GM18861 (cell line): ENCODE data around the gene ACAP2.
A peak's percentile ranks its signal among the peaks of the same experiment; 100 is the strongest.
"Not testable (repeated sequence)": the region's sequence is repeated elsewhere in the genome, so short reads cannot be mapped to it uniquely, and the experiment has no call there.

Experiments
- ATAC-seq: cut with Tn5 transposase; IDR thresholded peaks from one replicate; pipeline ENCODE4 v1.9.1; 2021; ENCODE audit not compliant: unreplicated experiment

ACAP2 gene

DNA sequence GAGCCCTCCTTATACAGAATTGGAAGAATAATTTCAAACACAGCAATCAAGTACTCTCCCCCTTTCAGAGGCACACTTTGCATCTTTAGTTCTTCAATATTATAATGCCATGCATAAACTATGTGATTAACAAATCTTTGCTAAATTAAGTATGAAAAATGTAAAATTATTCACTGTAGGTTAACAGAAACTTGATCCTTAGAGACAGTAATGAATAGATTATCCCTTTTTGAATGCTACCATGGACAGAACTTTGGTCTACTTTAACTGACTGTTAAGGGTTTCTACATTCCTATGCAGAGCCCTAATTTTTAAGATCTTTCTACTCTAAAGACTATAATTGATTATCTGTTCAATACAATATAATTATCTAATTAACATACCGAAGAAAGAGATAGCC lies 146.2 kb downstream of the ACAP2 start:
- ATAC-seq: no peak

DNA sequence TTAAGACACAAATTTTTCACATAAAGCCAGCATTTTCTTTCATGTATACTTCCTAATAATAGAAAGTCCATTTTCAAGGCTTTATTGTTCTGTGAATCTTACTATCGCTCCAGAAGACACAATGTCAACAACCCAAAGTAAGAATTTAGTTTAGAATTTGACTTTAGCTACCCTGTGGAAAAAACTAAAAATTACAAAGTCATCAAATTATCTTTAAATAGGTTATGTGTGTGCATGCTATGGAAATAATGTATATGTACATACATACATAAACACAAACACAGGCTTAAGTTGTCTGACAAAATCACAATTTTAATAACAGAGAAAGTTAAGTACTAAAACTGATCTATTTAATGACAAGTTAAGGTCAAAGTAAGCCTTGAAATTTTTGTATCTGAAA lies 151.7 kb downstream of the ACAP2 start:
- ATAC-seq: no peak

DNA sequence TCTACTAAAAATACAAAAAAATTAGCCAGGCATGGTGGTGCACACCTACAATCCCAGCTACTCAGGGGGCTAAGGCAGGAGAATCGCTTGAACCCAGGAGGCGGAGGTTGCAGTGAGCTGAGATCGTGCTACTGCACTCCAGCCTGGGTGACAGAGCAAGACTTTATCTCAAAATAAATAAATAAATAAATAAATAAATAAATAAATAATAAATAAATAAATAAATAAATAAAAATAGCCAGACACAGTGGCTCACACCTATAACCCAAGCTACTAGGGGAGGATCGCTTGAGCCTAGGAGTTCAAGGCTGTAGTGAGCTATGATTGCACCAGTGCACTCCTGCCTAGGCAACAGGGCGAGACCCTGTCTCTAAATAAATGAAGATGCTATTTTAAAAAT lies 152.2 kb downstream of the ACAP2 start:
- not testable (repeated sequence) for ATAC-seq

DNA sequence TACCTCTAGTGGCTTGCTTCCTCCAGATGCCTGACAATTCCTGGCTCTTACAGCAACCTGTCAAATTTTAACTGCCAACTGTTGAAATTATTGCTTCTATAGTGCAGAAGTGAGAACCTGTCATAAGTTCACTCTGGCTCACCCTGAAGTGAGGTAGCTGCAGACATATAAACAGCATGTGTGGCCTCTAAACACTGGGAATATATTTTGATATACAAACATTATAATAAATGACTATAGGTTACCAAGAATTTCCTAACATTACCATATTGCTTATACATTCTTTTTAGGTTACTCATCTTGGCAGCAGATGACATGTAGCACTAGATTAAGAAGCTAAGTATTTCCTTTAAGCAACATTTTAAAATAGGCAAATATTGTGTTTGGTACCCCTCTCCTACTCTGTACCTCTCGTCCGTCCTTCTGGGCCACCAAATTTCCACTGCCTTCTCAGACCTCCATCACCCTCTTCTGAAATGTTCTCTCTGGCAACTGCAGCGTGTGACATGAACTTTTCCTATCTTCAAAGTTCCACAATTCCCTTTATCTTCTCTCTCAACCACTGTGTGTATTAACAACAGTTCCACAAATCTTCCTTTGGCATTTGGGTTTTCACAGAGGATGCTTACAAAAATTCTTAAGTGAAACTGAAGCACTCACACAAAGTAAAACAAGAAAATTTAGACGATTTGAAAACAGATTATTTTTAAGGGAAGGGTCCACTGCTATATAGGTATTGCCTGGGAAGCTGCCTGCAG lies 156.5 kb downstream of the ACAP2 start:
- no peak for ATAC-seq

DNA sequence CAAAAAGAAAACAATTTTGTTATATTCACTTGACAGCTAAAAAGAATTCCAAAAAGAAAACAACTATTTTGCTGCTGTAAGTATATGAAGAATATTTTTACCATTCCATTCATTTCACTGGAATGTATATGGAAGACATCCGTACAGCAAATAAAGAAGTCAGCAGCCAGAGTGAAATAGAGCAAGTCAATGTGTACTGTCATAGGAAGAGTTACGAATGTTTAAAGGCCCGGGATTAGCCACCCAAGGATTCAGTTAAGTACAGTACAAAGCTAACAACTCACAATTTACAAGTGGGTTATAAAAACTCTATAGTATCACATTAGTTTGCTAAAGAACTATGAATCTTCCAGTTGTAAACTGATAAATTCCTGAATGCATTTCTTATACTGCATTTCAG lies 157.4 kb downstream of the ACAP2 start:
- ATAC-seq: no peak

DNA sequence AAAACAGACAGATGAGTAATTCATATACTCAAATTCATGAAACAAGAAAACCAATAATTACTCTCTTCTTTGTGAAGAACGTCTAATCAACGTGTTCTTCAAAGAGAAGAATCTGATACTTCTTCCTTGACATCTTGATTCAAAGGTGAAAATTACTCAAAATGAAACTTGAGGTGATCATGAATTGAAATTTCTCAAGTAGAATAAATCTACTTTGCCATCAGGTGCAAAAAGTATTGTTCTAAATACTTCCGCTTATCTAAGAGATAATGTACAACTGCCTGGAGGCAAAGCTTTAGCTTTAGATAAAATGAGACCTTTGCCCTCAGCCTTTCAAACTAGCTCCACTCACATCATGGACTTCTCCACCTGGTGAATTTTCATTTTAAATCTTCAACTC lies 158.0 kb downstream of the ACAP2 start:
- ATAC-seq: no peak

DNA sequence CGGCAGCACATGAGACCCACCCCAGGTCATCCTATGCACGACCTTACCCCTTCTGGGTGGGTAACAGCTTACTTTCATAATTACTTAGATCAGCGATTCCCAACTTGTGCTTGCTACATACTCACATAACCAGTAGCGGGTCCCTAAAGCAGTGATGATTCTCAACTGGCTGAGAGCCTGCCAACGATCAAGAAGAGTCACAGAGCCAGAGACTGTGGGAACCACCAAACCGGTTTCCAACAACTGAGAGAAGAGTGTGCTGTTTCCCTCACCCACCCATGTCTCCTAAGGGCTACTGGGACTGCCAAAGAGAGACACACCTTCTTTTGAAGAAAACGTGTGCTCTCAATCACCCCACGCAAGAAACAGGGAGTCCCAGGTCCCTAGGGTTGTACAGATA lies 159.9 kb downstream of the ACAP2 start:
- ATAC-seq: no peak

DNA sequence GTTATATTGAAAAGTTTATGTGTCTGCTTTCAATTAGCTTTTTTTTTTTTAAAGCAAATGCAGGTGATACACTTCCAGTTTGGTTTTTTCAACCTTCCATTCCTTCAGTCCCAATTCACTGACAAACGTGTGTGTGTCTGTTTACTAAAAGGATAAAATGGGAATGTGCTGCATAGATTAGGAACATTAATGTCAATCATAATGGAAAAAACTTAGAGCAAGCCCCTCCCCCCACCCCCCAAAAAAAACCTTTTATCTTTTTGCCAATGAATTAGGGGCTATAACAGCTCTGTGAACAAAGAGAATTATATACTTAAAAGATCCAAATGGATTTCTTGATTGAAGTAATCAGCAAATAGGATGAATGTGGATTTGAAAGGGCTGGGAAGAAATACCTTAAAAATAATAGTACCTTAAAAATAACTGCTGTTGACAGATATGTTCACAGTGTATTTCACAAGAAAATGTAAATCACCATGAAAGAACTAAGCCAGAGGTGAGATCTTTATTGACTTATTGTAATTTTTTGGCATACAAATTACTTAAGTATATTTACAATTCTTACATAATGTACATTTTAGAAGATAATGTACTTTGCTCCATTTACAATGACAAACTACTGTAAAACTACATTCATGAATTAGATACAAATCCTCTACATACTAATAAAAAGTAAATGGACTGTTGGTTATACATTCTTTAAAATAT lies 168.4 kb downstream of the ACAP2 start:
- ATAC-seq: no peak

DNA sequence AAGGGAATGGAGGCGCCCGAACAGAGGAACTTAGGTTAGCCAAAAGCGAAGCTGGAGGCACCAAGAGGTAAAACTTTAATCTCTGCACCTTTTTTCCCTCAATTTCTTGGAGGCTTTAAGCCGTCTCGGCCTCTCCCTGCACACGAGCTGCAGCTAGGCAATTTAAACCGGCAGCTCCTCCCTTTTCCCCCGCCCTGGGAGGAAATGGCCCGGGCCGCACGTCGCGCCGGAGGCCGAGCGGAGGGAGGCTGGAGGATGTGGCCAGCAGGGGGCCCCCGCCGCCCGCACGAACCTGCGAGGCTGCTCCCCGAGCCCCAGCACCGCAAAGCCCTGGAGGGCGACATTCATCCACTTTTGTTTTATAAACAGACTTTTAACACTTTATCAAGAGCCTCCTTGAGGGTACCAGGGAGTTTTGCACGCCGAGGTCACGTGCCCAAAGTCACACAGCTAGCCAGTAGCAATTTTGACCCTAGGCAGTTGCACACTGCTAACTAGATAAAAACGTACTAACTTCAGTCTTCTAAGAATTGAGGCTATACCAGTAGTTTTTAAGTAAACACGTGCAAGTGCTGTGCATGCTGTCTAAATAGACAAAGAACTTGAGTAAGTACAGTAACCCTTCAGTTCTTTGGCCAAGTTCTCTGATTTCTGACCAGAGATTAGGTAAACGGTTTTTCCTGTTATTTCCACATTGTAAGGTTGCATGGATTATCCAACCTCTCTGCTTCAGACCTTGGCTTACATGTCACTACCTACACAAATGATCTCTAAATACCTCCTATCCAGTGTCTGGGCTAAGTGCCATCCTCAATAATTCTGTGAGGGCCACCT lies 171.2 kb downstream of the ACAP2 start:
- peak; percentile 52 for ATAC-seq

DNA sequence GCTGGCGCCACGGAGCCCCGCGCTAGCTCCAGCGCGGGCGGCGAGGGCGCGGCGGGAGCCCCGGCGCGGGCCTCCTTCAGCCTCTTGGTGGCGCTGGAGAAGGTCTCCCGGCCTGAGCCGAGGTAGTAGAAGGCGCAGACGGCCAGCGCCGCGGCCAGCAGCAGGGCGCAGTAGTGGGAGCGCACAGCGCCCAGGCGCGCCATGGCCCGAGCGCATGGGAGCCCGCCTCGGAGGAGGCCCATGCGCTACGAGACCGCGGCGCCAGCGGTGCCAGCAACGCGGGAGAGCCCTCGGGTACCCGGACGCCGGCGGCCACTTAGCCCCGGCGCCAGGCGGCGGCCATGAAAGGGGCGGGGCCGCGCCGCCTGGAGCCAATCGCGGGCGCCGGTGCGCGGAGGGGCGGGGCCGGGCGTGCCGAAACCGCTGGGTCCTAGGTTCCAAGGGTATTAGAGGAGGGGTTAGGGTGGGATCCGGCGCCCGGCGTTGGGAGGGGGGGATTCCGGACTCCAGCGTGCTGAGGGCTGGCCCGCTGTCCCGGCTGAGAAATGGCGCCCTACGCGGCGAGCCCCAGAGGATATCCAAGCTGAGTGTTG lies 171.9 kb downstream of the ACAP2 start, which contains the start of gene XXYLT1:
XXYLT1 (minus strand) TSS at position 343 of the 593 bp plus-strand sequence; CDS start at position 242, 101 bp downstream.
- peak; percentile 65 for ATAC-seq

DNA sequence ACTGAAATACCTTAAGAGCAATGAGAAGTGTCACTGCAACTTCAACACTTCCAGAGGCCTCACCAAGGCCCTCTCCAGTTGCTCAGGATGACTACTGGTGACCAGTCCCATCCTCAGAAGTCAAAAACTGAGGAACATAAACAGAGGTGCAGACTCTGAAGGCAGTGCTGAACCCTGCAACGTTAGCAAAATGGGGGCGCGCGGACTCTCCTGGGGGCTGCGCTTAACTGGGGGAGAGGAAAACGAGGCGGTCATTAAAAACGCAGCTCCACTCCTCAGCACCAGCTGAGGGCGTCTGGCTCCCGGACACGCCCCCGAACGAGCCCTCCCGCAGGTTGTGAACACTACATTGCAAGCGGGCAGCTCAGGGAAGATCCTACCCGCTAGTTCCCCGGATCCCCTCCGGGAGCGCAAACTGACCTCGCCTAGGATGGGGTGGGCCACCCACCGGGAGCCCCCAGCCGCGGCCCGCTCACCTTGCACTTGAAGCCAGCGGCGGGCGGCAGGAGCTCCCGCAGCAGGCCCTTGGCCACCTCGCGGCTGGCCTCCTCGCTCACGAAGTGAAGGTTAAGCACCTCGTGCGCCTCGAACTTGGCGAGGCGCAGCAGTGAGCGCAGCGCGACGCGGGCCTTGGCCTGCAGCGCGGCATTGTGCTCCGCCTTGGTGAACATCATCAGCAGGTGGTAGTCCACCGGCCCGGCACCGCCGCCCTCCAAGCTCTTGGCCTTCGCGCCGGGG lies 172.6 kb downstream of the ACAP2 start:
- ATAC-seq: no peak

DNA sequence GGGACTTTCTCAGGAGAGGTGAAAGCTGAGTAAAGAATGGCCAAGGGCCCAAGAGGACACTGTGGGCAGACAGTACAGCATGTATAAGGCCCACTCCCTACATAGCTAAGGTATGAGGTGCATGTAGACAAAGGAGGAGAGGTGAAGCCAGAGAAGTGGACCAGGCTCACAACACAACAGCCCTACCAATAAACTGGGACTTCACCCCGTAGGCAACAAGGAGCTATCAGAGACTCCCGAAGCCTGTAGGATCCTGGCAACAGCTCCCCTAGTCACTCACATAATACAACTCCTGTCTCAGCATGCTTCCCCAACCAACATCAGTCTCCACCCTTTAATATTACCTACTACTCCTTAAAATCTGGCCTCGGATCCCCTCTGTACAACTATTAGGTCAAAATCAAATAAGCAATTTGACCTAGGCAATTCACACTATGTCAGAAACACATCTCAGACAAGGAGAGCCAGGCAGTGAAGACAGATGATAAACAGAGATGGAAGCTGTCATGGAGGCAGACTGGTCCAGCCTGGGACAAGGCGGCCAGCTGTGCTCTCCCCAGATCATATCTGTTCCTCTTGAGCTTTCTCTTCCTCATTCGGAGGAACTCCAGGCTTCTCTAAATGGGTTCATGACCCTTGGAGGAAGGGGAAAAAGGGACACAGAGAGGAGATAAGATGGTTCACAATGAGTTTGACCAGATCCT lies 173.3 kb downstream of the ACAP2 start:
- ATAC-seq: no peak

DNA sequence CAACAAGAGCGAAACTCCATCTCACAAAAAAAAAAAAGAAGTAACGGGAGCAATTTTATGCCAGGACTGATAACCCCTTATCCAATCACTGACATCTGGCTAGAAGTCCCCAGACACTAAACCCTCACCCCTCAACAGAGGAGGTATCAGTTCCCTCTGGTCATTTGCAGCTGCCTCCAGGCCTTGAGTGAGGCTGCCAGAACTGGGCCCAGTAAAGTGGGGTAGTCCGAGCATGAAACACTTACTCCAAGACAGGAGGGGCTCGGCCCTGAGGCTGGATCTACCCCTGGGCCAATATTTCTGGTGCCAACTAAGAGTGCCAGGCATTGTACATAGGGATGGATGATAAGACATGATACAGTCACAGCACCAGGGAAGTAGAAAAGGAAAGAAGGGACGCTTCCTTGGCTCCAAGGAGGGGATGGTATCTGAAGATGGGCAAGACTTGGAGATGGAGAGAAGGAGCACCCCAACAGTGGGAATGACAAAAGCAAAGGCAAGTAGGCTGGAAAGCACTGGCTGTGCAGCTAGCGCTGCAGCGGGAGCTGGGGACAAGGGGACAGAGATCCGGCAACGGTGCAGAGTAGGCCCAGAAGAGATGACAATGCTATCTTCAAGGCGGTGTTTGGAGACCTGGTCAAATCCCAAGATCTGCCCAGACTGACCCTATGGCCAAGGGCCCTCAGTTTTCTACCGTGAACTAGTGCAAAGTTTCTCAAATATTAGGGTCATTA lies 174.1 kb downstream of the ACAP2 start:
- no peak for ATAC-seq

DNA sequence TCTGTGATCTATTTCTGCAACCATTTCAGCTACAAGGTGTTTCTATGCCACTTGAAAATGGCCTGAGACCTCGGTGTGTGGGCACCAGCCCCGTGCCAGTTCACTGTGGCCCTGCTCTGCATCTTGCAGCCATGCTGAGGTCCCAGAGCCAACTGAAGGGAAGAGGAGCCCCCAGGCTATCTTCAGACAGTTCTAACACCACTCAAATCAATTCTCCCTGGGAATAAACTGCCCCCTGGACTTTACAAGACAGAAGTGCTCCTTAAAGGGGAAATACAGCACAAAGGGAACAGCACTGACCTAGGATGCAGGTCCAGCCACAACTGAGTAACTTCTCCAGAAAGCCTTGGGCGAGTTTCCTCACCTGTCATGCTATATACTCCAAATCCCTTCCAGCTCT lies 175.7 kb downstream of the ACAP2 start:
- no peak for ATAC-seq

DNA sequence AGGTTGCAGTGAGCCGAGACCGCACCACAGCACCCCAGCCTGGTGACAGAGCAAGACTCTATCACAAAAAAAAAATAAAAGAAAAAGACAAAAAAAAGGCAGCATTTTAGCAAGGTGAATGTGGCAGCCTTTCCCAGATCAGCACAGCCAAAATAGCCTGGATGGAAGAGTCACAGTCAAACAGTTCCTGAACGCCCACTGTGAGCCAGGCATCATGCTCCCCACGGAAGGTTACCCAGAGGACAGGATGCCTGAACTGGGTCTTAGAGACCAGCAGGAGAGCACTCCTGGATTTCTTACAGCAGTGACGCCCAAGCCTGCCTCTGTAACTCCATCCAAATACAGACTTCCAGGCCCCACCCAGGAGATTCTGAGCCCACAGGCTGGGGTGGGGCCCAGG lies 176.4 kb downstream of the ACAP2 start:
- no peak for ATAC-seq

DNA sequence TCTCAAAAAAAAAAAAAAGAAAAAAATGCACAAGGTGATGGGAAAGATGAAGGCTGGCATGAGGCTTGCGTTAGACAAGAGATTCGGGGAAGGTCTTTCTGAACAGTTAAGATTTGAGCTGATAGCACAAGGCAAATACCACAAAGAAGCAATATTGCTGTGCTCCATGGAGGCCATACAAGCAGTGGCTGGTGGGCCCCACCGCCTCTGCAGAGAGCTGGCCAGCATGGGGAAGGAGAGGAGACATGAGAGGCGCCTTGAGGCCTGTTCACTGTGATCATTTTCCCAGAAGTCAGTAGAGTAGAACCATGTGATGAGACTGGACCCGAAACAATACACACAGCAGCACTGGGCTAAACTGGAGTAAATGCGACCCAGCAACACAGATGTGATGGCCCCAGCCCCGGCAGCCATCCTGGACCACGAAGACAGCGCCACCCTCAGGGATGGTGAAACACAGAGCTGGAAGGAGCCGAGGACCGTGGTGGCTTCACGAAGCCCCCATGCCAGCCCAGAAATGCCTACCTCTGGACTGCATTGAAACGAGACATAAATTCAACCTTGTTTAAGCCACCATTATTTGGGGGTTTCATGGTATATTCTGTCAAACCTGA lies 177.3 kb downstream of the ACAP2 start:
- no peak for ATAC-seq

DNA sequence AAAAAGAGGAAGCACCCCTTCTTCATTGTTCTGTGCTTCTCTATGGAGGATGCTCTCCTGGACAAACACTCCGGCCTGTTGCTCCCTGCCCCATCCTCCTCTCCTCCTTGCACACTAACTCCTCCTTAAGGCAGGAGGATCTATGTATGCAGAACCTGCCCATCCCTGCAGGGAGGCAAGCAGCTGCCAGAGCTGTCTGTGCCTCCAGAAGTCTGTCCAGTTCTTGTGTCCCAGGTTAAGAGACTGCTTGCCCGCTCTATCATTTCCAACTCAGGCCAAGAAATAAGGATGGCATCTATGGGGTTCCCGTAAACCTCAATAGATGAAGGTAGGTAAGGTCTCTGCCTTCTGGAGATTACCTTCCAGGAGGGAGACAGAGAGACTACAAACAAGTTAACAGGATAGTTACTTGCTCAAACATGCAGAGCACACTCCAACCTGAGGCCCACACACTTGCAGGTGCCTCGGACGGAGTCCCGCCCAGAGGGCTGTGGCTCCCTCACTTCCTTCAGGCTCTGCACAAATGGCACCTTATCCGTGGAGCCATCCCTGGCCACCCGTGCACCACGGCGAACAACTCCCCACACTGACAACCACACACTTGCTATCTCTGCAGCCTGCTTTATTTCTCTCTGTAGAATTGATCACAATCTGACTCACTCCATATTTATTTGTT lies 178.8 kb downstream of the ACAP2 start:
- no peak for ATAC-seq

DNA sequence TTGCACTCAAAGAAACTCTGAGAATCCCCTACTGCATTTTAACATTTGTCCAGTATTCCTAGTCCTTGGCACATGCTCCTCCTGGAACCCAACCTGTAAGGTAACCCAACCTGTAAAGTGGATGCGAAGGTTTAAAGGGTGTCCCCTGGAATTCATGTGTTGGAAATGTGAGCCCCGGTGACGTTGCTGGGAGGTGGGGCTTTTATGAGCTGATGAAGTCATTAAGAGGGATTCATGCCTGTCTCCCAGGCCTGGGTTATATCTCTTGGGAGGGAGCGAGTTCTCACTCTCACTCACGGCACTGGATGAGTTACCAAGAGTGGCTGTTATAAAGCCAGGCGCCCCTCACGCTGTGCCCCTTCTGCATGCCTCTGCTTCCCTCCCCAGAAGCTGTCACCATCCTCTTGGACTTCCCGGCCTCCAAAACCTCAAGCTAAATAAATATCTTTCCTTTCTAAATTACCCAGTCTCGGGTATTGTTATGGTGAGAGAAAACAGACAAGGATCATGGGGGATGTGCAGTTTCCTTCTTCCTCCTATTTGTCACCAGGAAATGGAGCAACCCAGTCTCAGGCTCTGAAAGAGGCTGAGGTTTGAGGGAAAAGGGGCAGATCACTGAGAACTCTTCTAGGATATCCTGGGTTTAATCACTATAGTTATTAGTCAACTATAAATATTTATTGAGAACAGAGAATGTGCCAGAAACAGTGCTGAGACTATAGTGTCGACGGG lies 179.5 kb downstream of the ACAP2 start:
- ATAC-seq: no peak
